Measurements from ENCODE around the gene PRUNE2.

The PRUNE2 gene

GRCh38 chr9:76586390-76587314 lies 319.3 kb downstream of the PRUNE2 start:
- DNase-seq: no peak

GRCh38 chr9:76585487-76586389 lies 320.2 kb downstream of the PRUNE2 start:
- no peak for DNase-seq

- DNase-seq: no peak
Measured at GRCh38 chr9:76583256-76583655, 322.7 kb downstream of the PRUNE2 start.

- DNase-seq: no peak
Measured at GRCh38 chr9:76581731-76582130, 324.2 kb downstream of the PRUNE2 start.

- no peak for DNase-seq
Measured at GRCh38 chr9:76580820-76581219, 325.1 kb downstream of the PRUNE2 start.

DNA sequence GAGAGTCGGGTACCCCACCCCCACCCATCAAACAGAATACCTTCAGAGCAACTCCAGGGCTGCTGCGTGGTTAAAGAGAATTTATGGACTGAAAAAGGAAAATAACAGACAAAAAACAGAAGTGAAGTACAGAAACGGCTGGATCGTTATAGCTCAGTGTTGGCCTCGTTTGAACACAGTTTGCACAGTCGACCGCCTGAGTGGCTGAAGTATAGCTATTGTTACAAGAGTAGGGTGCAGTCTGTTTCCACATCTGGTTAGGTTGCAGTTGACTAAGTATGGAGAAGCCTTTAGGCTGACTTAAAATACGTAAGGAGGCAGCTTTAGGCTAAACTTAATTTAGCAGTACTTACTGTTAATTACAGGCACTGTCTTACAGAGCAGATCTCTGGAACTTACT lies 325.7 kb downstream of the PRUNE2 start:
- no peak for DNase-seq

GRCh38 chr9:76576344-76576743 lies 329.6 kb downstream of the PRUNE2 start:
- peak; percentile 85 for DNase-seq

DNA sequence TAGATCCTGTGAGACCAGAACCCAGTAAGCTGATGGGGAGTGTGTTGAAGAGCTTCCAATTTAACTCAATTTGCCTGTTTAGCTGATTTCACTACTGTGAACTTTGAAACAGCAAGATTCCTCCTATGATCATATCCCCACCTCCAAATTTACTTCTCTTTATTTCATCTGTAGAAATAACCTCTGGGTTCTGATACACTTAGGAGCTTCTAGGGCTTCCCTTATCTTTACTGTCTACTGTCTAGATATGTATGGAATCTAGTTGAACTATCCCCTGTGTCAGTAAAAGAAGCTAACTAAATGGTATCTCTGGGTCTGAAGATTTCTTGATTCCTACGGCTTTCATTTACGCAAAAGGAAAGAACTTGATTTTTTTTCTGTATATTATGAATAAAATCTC lies 330.2 kb downstream of the PRUNE2 start:
- DNase-seq: no peak

DNA sequence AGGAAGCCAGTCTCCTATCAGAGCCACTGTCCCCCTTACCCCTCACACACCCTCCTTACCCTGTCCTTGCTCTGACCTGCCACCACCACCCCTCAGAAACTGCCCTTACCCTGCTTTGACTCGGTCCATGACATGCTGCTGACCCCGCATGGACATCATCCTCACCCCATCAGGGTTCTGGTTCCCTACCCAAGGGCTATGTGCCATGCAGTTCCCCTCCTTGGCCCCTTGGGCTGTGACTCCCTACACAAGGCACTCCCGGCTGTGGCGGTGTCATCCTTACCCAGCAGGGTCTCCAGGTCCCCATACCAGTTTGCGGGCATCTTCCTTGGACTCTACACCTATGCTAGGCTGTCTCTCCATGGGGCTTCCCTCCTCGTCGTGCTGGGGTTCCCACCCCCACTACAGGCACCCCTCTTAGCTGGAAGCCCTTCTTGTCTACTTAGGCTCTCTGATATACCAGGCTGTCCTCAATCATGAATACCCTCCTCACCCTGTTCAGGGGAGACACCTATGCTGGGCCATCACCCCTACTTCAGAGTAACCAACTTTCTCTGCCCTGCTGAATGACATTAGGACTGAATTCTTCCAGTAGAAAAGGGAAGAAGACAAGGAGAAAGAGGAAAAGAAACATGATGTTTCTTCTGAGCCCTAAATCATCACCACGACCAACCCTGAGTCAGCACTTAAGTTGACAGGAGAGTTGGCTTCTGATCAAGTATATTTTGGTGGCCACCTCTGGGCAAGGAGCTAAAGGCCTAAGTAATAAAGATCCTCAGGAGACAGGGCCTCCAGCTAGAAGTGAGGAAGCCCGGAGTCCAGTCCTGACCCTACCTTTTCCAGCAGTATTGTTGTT lies 331.8 kb downstream of the PRUNE2 start:
- DNase-seq: no peak

DNA sequence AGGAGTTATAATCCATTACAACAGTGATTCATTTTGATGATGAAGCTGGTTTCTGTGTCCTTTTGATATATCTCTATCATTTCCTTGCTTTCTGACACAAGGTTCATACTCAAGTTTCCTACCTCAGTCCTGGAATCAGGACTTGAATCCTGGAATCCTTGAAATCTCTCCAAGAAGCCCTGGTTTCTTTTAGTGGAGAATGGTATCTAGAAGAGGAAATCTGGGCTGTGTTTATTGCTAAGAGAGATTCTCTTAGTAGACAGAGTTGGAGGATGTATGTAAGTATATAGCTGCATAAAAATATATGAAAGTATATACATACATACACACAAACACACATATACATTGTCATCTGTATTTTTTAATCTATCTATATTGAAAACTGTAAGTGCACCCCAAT lies 332.5 kb downstream of the PRUNE2 start:
- no peak for DNase-seq

- DNase-seq: no peak
Measured at GRCh38 chr9:76572151-76572550, 333.8 kb downstream of the PRUNE2 start.

DNA sequence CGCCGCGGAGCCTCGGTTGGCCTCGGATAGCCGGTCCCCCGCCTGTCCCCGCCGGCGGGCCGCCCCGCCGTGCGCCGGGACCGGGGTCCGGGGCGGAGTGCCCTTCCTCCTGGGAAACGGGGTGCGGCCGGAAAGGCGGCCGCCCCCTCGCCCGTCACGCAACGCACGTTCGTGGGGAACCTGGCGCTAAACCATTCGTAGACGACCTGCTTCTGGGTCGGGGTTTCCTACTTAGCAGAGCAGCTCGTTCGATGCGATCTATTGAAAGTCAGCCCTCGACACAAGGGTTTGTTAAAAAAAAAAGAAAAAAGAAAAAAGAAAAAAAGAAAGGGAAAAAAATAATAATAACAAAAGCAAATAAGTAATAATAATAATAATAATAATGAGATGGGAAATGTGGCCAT lies 334.2 kb downstream of the PRUNE2 start:
- DNase-seq: peak; percentile 21

GRCh38 chr9:76571288-76571687 lies 334.6 kb downstream of the PRUNE2 start:
- DNase-seq: peak; percentile 32

DNA sequence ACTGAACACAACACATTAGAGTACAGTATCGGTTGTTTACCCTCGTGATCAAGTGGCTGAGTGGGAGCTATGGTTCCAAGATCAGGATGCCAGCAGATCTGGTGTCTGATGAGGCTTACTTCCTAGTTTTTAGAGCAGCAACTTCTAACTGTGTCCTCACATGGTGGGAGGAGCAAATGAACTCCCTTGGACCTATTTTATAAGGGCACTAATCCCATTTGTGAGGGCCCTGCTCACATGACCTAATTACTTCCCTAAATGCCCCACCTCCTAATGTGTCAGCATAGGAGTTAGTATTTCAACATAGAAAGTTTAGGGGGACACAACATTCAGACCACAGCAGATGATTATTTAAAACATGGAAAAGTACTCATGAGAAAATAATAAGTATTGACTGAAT lies 335.1 kb downstream of the PRUNE2 start:
- DNase-seq: no peak

- no peak for DNase-seq
Measured at GRCh38 chr9:76567086-76567485, 338.8 kb downstream of the PRUNE2 start.

GRCh38 chr9:76564297-76564696 lies 341.6 kb downstream of the PRUNE2 start:
- no peak for DNase-seq

GRCh38 chr9:76562511-76562911 lies 343.4 kb downstream of the PRUNE2 start:
- DNase-seq: peak; percentile 62

DNA sequence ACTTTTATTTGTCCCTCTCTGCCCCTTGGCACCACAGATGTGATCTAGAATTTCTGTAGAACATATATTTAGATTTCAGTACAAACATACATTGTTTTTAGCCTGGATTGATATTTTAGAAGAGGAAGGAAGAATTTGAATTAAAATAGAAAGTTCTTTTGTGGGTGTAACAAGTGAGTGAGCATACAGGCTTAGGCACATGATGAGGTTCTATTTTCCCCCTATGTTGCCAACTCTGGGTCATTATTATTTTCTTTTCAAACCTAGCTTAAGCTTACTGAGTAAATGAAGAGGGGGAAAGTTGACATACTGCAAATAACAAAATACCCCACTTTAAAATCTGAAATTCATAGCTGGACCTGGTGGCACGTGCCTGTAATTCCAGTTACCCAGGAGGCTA lies 344.0 kb downstream of the PRUNE2 start:
- no peak for DNase-seq
